ENCODE data around the gene RNF175.

Gene RNF175
- total RNA-seq = 0 to 2.8 (median 0.38) reads per million in 4 donors

DNA sequence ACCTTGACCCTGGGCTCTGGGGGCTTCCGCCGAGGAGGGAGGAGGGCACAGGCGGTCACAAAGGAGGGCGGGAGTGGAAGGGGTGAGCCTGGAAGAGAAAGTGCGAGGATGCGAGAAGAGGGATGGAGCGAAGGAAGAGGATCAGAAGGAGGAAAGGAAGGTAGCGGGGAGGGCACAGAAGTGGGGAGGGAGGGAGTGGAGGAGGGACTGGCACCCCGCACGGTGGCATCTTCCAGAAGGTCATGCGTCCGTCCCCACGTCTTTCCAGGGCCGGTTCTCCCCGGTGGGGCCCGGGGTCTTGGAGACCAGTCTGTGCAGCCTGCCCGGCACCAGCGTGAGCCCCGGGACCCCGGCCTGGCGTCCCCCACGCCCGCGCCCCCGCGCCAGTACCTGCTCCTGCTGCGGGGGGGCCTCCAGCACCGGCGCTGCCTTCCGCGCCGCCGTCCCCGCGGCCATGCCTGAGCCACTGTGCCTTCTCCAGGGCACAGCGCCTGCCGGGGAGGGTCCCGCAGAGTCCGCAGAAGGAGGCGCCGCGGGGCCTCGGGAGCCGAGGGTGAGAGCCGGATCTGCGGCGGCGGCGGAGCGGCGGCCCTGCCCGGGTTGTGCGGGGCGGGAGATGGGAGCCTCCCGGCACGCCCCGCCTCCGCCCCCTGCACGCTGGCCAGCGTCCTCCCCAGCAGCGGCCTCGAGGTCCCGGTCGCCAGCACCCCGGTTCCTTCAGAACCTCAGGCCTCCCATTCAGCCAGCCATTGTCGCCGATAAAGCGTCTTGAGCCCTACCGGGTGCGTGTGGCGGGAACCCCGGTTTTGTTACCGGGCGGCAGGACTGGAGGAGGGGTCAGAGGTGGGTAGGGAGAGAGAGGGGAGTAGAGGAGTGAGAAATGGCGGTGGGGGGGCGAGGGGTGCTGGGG, at the start of gene RNF175:
Gene RNF175, minus strand, starts transcription at position 618 of the 910 bp plus-strand sequence. Its CDS starts 162 bp downstream, at position 456.
- DNase-seq = peak in 1 of 5 donors; percentile 17

DNA sequence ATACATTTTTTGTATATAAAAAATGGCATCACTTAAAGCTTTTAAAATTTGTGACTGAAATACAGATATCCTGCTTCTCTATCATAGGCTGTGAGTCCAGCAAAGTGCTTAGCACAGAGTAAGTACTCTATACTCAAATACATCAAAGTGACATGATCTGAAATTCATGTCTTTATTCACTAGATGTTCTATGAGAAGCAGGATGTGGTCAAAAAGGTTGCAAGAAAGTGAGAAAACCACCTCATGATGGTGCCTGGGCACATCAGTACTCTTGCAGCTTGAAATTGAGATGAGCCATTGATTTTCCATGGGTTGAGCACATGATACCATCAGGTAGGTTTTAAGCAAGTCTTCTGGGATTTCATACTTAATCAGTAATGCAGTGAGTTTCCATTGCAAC, 49.5 kb upstream of the RNF175 start:
- DNase-seq = peak in 1 of 5 donors; percentile 43

DNA sequence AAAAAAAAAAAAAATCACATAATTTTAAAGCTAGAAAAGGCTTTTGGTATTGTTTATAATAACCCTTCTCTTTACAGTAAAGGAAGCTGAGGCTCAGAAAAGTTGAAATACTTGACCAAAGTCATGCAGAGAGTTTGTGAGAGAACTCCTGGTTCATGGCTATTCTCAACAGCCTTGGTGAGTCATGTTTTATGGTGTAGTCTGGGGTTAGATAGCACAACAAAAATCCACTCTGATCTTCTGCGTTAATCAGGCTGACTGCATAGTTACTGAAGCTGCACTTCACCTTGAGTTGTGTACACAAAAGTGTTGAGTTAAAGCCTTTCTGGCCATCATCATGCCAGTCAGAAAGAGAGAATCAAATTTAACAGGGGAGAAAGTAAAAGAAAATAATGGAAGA, 48.4 kb upstream of the RNF175 start:
- no peak for DNase-seq

DNA sequence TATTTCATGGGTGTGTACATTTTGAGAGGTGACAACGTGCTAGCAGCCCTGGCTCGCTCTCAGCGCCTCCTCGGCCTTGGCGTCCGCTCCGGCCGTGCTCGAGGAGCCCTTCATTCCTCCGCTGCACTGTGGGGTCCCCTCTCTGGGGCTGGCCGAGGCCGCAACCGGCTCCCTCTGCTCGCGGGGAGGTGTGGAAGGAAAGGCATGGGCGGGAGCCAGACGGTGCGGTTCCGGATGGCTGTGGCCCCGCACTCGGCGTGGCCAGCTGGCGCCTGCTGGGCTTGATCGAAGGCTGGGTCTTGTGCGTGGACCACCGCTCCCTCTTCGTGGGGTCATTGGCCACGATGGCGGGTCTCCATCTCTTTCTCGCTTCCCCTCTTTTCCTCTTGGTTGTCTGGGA, 46.2 kb upstream of the RNF175 start:
- no peak for DNase-seq

DNA sequence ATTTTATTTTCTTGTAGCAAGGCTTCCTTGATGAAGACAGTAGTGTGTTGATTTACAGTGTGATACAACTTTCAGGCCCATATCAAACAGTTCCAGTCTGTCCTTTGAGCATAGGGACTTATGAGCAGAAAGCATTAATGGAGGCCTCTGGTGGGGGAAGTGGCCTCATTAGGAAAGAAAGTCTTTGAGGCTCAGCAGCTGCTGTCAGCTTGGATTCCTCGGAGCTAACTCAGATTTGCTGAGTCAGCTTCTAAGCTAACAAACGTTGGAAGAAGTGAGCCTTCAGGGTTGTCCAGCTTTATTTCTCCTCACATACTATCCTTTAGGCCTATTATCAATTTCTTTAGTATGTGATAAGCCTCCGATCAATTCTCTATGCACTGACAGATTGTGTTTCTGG, 44.9 kb upstream of the RNF175 start:
- no peak for DNase-seq

DNA sequence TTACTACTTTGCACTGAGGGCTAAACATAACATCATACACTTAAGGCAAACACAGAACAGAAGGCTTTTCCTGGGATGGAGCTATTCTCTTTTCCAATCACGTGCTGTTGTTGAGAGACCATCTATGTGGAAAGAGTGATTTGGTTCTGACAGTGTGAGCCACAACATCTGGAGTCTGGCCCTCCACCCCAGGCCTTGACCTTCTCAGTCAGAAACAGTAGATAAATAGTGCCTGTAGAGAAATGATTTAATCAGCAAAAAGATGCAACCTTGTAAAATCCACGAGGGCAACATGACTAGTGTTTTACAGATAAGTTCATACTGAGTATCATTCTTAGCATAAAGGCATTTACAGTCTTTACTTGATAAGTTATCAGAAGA, 39.9 kb upstream of the RNF175 start:
- no peak for DNase-seq

DNA sequence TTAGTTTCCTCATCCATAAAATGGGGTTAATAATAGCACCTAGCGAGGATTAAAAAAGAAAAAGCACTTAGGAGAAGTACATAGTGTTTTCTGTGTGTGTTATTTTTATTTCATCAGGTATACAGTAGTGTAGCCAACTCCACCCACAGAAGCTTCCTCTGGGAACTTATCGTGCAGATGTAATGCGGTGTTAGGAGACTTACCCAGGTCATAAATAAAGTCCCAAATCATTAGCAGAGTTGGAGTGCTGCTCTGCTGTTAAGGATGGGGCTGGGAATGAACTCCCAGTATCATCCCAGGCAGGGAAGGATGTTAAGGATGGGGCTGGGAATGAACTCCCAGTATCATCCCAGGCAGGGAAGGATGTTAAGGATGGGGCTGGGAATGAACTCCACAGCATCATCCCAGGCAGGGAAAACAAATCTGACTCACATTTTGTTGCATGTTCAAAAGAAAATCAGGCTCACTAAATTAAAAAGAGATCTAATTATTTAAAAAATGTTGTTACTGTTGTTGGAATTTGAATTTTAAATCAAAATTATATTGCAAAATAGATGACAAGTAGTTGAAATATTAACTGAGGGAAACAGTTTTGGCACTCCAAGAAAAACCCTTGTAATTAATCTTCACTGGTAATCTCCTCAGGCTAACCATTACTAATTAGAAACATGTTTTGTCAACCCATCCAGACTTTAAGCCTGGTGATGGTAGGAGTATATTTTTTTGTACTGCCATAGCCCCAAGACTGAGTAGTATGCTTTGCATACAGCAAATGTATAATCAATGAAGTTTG, 39.3 kb upstream of the RNF175 start:
- DNase-seq = no peak

DNA sequence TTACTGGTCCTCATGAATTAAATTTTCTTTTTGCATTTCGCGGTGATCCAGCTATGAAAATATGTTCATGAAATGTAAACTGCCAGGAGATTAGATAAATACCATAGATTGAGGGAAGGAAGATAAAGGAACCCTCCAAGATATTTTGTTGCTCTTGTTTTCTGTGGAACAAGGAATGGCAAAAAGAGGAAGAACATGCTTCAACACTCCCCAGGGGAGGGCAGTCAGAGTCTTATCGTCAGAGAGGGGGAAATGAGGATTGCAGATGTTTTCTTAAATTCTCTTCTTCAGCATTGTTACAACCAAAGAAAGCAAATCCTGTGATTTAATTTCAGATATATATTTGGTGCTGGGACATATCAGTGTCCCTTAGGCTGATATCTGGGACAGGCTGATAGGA, 38.6 kb upstream of the RNF175 start:
- no peak for DNase-seq

DNA sequence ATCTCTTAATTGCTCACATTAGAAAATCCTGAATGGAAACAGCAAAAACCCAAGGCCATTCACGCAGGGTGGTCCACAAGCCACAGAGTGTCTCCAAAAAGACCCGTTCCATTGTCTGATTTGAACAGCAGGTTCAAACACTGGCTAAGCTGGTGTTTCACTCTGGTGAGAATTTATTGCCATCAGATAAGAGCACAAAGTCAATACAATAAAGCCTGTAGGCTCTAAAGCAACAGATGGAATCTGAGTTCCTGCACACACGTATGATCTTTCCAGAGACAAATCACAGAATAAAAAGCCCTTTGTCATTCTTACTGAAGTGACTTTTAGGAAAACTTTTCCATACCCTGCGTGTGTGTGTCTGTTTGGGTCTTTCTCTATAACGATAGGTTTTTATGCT, 34.2 kb upstream of the RNF175 start:
- DNase-seq = no peak

DNA sequence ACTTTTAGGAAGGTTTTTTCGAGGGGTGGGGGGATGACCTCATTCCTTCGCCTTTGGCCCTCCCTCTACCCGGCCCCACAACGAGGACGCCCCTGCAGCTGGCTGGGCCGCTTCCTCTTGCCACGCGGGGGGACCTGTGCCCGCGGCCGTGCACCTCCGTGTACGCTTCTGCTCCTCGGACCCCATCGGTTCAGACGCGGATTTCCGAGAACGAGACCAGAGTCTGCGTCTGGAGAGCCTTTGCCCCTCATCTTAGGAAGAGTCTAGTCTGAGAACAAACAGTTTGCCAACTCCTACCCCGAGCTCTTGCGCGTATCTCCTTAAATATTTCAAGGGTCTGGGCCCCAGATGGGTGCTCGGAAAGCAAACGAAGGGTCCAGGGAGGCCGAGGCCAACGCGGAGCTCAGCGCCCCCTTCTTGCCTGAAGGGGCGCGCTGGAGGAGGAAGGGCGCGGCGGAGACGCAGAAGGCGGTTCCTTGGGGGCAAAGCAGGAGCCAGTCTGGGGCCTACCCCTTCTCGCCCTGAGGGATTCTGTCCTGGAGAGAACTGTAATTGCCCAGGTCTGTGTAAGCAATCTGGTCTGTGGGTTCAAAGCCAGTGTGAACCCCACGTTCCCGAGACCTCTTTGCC, 32.9 kb upstream of the RNF175 start:
- no peak for DNase-seq

DNA sequence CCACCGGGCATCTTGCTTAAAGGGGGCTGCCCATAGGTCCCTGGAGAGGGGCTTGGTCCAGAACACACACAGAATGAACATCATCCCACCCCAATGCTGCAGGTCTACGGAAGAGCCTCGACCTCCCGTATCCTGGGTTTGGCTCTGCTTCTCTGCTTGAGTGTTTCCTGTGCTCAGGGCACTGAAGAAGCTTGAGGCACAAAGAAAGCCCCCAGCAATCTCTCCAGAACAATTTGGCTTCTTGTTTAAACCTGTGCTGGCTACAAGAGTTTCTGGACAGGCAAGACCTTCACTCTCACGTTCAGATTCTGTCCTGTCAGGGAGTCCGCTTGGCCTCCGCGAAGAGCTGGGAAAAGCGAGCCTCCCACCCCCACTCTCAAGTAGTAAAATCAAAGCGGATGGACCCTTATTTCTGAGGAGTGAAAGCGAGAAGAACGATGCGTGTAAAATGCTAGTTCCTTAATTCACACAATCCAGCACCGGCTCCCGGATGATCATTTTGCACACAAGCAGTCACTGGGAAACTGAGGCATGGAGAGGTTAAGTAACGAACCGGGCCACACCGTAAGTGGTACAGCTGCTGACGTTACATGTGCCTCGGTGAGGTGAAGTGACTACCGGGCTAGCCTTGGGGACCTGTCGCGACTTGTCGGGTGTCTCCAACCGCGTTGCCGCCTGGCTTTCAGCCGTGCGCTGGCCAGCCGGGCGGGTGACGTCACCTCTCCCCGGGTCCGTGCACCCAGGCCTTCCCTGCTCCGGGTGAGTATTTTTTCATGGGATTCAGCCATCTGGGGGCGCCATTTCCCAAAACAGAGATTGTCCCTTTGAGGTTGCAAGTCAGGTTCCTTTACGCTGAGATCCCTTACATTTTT, 32.2 kb upstream of the RNF175 start:
- no peak for DNase-seq

DNA sequence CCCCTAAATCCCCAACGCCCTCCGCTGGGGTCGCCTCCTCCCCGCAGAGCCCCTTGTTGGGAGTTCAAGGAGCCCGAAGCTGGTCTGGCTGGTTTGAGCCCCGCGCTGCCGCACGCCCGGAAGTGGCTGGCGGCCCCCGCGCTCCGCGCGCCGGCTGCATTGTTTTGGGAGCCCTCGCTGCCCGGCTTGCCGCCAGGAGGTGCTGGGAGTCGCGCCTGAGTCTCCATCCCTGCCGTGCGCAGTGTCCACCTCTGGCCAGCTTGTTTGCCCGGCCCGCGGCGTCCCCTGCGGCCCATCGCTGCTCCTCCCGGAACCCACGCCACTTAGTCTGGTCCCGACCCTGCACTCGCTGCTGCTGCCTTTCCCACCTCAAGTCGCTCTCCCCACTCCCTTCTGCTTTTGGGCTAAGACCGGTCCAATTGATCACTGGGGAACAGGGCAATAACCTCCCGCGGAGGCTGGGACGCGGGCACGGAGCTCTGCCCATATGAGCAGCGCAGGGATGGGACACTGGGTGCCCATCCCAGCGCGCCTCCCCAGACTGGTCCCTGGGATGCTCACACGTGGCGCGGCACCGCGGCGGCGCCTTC, 31.2 kb upstream of the RNF175 start:
- no peak for DNase-seq

DNA sequence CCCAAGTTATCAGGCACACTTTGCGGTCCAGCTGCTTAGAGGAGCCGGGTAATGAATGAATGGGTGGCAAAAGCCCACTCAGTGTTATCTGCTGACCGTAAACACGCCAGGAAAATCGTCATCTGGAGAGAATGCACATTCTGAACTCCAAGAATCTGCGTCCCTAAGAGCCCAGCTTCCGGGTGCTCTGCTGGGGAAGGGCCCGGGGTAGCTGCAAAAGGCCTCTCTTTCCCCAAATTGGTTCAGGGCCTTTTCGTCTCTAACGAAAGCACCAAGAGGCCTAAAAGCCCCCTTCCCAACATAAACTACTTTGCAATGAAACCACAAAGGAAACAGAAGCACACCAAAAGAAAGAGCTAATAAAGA, 30.7 kb upstream of the RNF175 start:
- no peak for DNase-seq

DNA sequence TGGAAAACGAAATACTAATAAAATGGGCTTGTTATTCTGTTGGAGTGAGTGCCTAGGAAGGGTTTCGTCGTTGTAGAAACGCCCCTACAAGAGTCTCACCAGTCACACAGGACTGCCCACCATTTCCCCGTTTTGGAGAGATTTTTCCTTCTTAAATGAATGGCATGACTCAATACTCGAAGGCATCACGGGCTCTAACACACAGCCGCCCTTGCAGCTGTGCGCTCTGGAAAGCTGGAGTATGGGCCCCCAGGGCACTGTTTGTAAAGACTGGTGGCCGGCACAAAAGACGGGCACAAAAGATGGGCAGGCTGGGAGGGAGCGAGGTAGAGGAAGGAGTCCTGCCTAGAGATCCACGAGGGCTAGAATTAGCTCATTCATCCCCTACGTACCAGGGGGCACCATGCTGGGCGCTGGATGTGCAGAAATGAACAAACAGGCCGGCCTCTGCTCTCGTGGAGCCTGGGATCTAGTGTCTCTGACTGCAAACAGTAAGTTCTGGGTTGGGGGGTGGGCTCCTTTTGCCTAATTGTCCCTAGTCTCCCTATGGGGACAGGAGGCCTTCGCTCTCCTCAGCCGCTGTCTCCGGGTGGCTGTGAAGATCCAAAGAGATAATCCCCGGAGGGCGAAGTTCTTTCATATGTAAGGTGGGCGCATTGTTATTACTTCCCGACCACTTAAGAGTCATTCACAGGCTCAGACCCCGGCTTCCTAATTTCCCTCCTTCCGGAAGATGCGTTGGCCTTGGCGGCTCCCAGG, 30.1 kb upstream of the RNF175 start:
- no peak for DNase-seq

DNA sequence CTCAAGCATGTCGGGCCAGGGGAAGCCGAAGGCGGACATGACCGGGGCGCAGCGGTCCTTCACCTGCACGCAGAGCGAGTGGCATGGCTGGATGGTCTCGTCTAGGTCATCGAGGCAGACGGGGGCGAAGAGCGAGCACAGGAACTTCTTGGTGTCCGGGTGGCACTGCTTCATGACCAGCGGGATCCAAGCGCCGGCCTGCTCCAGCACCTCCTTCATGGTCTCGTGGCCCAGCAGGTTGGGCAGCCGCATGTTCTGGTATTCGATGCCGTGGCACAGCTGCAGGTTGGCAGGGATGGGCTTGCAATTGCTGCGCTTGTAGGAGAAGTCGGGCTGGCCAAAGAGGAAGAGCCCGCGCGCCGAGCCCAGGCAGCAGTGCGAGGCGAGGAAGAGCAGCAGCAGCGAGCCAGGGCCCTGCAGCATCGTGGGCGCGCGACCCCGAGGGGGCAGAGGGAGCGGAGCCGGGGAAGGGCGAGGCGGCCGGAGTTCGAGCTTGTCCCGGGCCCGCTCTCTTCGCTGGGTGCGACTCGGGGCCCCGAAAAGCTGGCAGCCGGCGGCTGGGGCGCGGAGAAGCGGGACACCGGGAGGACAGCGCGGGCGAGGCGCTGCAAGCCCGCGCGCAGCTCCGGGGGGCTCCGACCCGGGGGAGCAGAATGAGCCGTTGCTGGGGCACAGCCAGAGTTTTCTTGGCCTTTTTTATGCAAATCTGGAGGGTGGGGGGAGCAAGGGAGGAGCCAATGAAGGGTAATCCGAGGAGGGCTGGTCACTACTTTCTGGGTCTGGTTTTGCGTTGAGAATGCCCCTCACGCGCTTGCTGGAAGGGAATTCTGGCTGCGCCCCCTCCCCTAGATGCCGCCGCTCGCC, 28.8 kb upstream of the RNF175 start, which contains the start of gene SFRP2:
Gene SFRP2, minus strand, starts transcription at position 671 of the 864 bp plus-strand sequence. Its CDS starts 248 bp downstream, at position 423.
- no peak for DNase-seq

DNA sequence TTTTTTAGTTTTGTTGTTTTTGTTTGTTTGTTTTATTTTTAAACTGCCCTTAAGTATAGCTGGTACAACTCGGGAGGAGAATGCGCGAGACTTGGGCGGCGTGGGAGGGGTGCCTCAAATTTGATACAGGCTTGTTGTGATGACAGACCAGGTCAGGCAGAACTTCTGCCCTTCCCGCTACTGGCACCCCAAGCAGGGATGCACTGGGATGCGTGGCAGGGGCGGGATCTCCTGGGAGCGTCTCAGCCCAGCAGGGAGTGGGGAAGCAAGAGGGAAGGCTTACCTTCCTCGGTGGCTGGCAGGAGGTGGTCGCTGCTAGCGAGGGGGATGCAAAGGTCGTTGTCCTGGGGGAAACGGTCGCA, 28.2 kb upstream of the RNF175 start:
- DNase-seq = no peak

DNA sequence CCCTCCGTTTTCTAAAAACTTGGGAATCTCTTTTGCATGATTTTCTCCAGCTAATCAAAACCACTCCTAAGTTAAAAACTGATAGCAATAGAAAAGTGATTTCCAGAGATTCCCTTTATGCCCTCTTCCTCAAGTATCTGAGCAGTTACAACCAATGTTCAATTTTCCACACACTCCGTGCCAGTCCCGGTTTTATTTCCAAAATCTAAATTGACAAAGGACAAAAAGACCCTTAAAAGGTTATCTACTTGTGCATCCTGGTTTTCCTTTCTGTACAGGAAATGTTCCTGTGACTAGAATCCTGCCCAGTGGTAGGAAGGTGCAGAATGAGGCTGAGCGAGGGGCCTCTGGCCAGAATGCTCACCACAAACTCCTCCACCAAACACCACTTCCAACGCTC, 27.8 kb upstream of the RNF175 start:
- DNase-seq = no peak

DNA sequence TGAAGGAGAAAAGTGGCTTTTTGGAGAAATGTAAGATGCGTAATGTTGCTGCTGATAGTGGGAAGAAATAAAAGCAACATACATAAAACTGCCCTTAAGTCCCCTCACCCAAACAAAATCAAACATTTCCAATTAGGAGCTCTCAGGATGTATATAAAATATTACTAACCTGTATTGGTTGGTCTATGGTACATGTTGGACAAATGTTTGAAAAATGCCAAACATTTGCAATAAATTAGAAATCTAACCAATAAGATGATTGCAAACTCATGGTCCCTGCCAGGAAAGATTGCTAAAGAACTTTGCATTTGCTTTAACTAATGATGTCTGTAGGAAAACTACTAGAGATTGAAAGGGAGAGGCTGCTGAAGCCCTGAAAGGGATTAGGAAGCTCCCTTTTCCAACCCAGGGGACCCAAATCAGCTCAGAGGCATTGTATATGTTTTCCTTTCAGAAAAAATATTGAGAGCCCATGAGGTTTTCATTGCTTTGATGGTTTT, 27.3 kb upstream of the RNF175 start:
- no peak for DNase-seq

DNA sequence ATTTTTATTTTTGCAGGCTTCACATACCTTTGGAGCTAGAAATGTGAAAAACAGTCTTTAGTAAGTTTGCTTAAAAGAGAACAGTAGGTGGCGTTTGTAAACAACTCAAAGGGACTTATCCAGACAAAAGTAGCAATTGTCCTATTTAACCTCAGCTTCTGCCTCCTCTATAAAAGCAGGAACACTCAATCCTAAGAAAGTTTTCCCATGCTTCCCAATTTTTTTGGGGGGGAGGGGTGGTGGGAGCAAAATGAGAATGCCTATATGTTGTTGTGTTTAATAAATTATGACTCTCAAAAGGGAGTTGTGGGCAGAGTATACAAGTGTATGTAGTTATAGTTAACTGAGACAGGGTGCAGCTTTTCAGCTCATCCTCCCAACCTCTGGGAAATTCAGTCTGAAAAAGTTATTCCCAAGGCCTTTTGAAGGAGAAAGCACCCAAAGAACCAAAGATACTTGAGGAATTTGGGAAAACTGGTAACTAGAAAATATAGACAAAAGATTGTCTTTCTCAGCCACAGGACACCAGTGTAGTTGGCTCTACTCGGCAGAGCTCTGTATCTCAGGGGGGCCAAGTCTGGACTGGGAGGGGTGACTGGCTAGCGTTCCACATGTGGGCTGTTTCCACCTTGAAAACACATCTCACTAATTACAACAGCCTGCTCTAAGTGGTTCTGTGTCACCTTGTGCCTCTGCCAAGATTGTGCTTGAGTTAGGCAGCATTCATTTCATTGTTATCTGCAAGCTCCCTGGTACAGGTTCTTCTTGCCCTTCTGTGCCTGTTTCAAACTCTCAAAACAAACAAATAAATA, 26.3 kb upstream of the RNF175 start:
- DNase-seq = peak in 1 of 5 donors; percentile 13
